ENCODE measurements around the gene PPTC7.

DNA sequence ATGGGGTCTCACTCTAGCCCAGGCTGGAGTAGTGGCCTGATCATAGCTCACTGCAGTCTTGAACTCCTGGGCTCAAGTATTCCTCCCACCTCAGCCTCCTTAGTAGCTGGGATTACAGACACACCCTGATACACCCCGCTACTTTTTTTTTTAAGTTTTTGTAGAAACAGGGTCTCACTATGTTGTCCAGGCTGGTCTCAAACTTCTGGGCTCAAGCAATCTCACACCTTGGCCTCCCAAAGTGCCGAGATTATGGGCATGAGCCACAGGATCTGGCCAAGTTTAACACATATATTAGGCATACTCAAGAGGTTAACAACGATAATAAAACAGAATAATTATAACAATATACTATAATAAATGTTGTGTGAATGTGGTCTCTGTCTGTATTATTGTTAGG lies 25.8 kb downstream of the PPTC7 start:
- no peak for TF ChIP-seq POLR2A (IDR thresholded peaks at IDR 0.05; ENCODE audit: low read length)
- TF ChIP-seq GATA1 (IDR thresholded peaks at IDR 0.05; ENCODE audit: low read depth, low read length), result no peak
